K562 (cell line): ENCODE data around the gene IKZF3. TPM values are rescaled to one million over a fixed set of nuclear protein-coding genes. Genes with fewer than 3 reads are reported as not detected.

Experiments
- C11orf30 ChIP-seq: fragments of 450-650 bp; IDR thresholded peaks from 2 replicates; pipeline ENCODE4 v1.6.1; 2016; ENCODE audit warnings: low read depth, mild to moderate bottlenecking
- CBFA2T2 ChIP-seq: fragments of 450-650 bp; conservative IDR thresholded peaks from 2 replicates; pipeline ENCODE4 v1.6.1; 2017; ENCODE audit warnings: mild to moderate bottlenecking
- ETV5 ChIP-seq: sonication (generic); formaldehyde crosslinking; IDR thresholded peaks from 2 replicates; pipeline ENCODE4 v1.4.0; 2020; ENCODE audit warnings: low read depth, mild to moderate bottlenecking, missing genetic modification reagents
- HBP1 ChIP-seq: fragments of 450-650 bp; formaldehyde crosslinking; IDR thresholded peaks from 2 replicates; pipeline ENCODE4 v1.4.0; 2022; ENCODE audit warnings: missing genetic modification characterization
- KAT7 ChIP-seq: sonication (generic); formaldehyde crosslinking; IDR thresholded peaks from 2 replicates; pipeline ENCODE4 v1.8.0; 2022; ENCODE audit warnings: missing genetic modification reagents, mild to moderate bottlenecking, borderline replicate concordance
- KHSRP ChIP-seq: fragments of 450-650 bp; IDR thresholded peaks from 2 replicates; pipeline ENCODE4 v1.6.1; 2017
- MTA3 ChIP-seq: fragments of 450-650 bp; formaldehyde crosslinking; IDR thresholded peaks from 2 replicates; pipeline ENCODE4 v1.6.1; 2017; ENCODE audit warnings: mild to moderate bottlenecking, borderline replicate concordance
- NCOA6 ChIP-seq: fragments of 450-650 bp; IDR thresholded peaks from 2 replicates; pipeline ENCODE4 v1.6.1; 2017; ENCODE audit warnings: mild to moderate bottlenecking
- NEUROD1 ChIP-seq: fragments of 150-350 bp; IDR thresholded peaks from 2 replicates; pipeline ENCODE4 v1.6.1; 2014; ENCODE audit warnings: borderline replicate concordance, low read length, low read depth; ENCODE audit not compliant: partially characterized antibody
- POLR2G ChIP-seq: fragments of 200-400 bp; formaldehyde crosslinking; IDR thresholded peaks from 2 replicates; pipeline ENCODE4 v1.6.1; 2017; ENCODE audit warnings: low read depth, mild to moderate bottlenecking, antibody characterized with exemption, low read length, moderate library complexity
- RCOR1 ChIP-seq, 2 experiments: IDR thresholded peaks; 2 replicates each; pipeline ENCODE4 v1.6.1; 2012; ENCODE audit warnings: low read depth in 2 of 2, low read length in 2 of 2, borderline replicate concordance in 1 of 2, improper control_type of control experiment in 1 of 2
- RREB1 ChIP-seq: fragments of 250-450 bp; sonication (Bioruptor Pico); IDR thresholded peaks from 2 replicates; pipeline ENCODE4 v1.4.0; 2020
- SNRNP70 ChIP-seq: fragments of 200-400 bp; formaldehyde crosslinking; optimal IDR thresholded peaks from 2 replicates; pipeline ENCODE3; 2017; ENCODE audit warnings: low read depth, low read length
- TAF1 ChIP-seq: IDR thresholded peaks from 2 replicates; pipeline ENCODE4 v1.6.1; 2011; ENCODE audit warnings: mild to moderate bottlenecking, low read length, moderate library complexity; ENCODE audit not compliant: insufficient read depth, control insufficient read depth, severe bottlenecking; ENCODE audit errors: extremely low read depth
- ZNF586 ChIP-seq: fragments of 450-650 bp; formaldehyde crosslinking; conservative IDR thresholded peaks from 2 replicates; pipeline ENCODE4 v1.4.0; 2020; ENCODE audit warnings: mild to moderate bottlenecking, moderate library complexity
- ZSCAN29 ChIP-seq: fragments of 450-650 bp; IDR thresholded peaks from 2 replicates; pipeline ENCODE4 v1.6.1; 2017
- polyA plus RNA-seq, 8 experiments: library from polyadenylated mRNA; depleted of rRNA in 4 of 8; stranded (reverse) in 5 of 8; unstranded in 3 of 8; fragments of >200 nt; fragmentation: Nextera tagmentation in 2 of 8; fragmentation: Illumina TruSeq in 1 of 8; extraction: Ambion mirVana in 2 of 8; extraction: Trizol in 1 of 8; gene quantifications; 2 replicates each; pipeline versions ENCODE4 v1.2.1 to v1.2.3, GENCODE V29; 2011 to 2014; ENCODE audit warnings: inconsistent platforms in 1 of 8, missing spikeins in 1 of 8
- total RNA-seq, 7 experiments: library from RNA; depleted of rRNA in 6 of 7; stranded (reverse); fragments of >200 nt in 6 of 7; fragmentation: Illumina TruSeq in 2 of 7; extraction: Trizol in 2 of 7; gene quantifications; 2 replicates each; pipeline versions ENCODE4 v1.2.1 to v1.2.3, GENCODE V29; 2011 to 2021; ENCODE audit warnings: low replicate concordance in 1 of 7
- TF ChIP-seq, protein P1 (sequence below): fragments of 150-350 bp; IDR thresholded peaks from 2 replicates; pipeline ENCODE4 v1.6.1; 2014; ENCODE audit warnings: low read depth, mild to moderate bottlenecking, low read length, borderline replicate concordance

The IKZF3 gene
- total and polyA plus RNA-seq, 9 of the 15 experiments (the other 6 are each of a cell fraction or from before 2014, with no cell fraction given): 0.06 to 1.6 (median 0.62) TPM

- TF ChIP-seq RCOR1 (IDR thresholded peaks at IDR 0.05; ENCODE audit: borderline replicate concordance in 1 of 2, low read depth in 2 of 2, low read length in 2 of 2): 0 out of 4 replicates have a peak, but pooled peaks have one; percentile 15 to 28
- peak; percentile 8 for TF ChIP-seq NEUROD1
- peak; percentile 85 for TF ChIP-seq POLR2G
- peak; percentile 86 for TF ChIP-seq C11orf30
- no peak for TF ChIP-seq NCOA6
- 0 out of 2 replicates have a peak, but pooled peaks have one; percentile 11 for TF ChIP-seq HBP1 (CRISPR knock-in tag)
- no peak for TF ChIP-seq ZNF586 (CRISPR knock-in tag)
- TF ChIP-seq ZSCAN29: no peak
- TF ChIP-seq KHSRP: no peak
- TF ChIP-seq RREB1 (CRISPR knock-in tag): 0 out of 2 replicates have a peak, but pooled peaks have one; percentile 28
- TF ChIP-seq, protein P1, sequence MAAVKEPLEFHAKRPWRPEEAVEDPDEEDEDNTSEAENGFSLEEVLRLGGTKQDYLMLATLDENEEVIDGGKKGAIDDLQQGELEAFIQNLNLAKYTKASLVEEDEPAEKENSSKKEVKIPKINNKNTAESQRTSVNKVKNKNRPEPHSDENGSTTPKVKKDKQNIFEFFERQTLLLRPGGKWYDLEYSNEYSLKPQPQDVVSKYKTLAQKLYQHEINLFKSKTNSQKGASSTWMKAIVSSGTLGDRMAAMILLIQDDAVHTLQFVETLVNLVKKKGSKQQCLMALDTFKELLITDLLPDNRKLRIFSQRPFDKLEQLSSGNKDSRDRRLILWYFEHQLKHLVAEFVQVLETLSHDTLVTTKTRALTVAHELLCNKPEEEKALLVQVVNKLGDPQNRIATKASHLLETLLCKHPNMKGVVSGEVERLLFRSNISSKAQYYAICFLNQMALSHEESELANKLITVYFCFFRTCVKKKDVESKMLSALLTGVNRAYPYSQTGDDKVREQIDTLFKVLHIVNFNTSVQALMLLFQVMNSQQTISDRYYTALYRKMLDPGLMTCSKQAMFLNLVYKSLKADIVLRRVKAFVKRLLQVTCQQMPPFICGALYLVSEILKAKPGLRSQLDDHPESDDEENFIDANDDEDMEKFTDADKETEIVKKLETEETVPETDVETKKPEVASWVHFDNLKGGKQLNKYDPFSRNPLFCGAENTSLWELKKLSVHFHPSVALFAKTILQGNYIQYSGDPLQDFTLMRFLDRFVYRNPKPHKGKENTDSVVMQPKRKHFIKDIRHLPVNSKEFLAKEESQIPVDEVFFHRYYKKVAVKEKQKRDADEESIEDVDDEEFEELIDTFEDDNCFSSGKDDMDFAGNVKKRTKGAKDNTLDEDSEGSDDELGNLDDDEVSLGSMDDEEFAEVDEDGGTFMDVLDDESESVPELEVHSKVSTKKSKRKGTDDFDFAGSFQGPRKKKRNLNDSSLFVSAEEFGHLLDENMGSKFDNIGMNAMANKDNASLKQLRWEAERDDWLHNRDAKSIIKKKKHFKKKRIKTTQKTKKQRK: no peak
- TF ChIP-seq KAT7 (CRISPR knock-in tag): 0 out of 2 replicates have a peak, but pooled peaks have one; percentile 73
- no peak for TF ChIP-seq CBFA2T2
- TF ChIP-seq SNRNP70: no peak
- TF ChIP-seq TAF1: peak; percentile 29
- peak; percentile 36; the same call in 1 of the 2 replicates for TF ChIP-seq ETV5 (CRISPR knock-in tag)
- TF ChIP-seq MTA3: no peak
These were observed 109.8 kb downstream of the IKZF3 start (continued) for GRCh38 chr17:39754161-39754957.
